Bronchial epithelial cell (primary cell): Measurements from ENCODE around the gene AMOTL1. TPM values are rescaled to one million over a fixed set of nuclear protein-coding genes. Genes with fewer than 3 reads are reported as not detected.
A peak's percentile ranks its signal among the peaks of the same experiment; 100 is the strongest.

ENCODE experiments used
- DNase-seq: peaks from one replicate; pipeline ENCODE4 v3.0.0-alpha.2; 2010; ENCODE audit warnings: low read depth
- FAIRE-seq: peaks from 2 replicates; lab custom pipeline; 2011; peaks lifted over from hg19 to GRCh38; lab: Jason Lieb, UNC
- H3K27me3 ChIP-seq: 2 replicates; pipeline ENCODE4 v1.5.1; 2011; ENCODE audit warnings: low read length; ENCODE audit not compliant: control insufficient read depth, insufficient read depth
- H3K36me3 ChIP-seq: 2 replicates; pipeline ENCODE4 v1.5.1; 2011; ENCODE audit warnings: low read length; ENCODE audit not compliant: control insufficient read depth, insufficient read depth
- H3K4me3 ChIP-seq: 2 replicates; pipeline ENCODE4 v1.5.1; 2011; ENCODE audit warnings: mild to moderate bottlenecking, low read depth, low read length, control low read depth
- total RNA-seq: library from RNA; depleted of rRNA; stranded (reverse); fragments of >200 nt; gene quantifications from 2 replicates; pipeline ENCODE4 v1.2.1, GENCODE V29; 2014
- TF ChIP-seq, protein P1 (sequence below): IDR thresholded peaks from 2 replicates; pipeline ENCODE4 v1.5.1; 2011; ENCODE audit warnings: mild to moderate bottlenecking, moderate library complexity, low read length, control low read depth, inconsistent platforms; ENCODE audit not compliant: insufficient read depth, severe bottlenecking

The AMOTL1 gene
- total RNA-seq, 1 donor from 2014 or later = 64.8 TPM

GRCh38 chr11:94758666-94759065 is 9.5 kb upstream of the AMOTL1 start:
- Histone ChIP-seq H3K27me3 (no peaks in the 10 kb centered on the region), H3K4me3 (no peak overlapping the region), H3K36me3 (peaks cover 6% of the 10 kb centered on the region)
- FAIRE-seq = no peak
- TF ChIP-seq, protein P1, sequence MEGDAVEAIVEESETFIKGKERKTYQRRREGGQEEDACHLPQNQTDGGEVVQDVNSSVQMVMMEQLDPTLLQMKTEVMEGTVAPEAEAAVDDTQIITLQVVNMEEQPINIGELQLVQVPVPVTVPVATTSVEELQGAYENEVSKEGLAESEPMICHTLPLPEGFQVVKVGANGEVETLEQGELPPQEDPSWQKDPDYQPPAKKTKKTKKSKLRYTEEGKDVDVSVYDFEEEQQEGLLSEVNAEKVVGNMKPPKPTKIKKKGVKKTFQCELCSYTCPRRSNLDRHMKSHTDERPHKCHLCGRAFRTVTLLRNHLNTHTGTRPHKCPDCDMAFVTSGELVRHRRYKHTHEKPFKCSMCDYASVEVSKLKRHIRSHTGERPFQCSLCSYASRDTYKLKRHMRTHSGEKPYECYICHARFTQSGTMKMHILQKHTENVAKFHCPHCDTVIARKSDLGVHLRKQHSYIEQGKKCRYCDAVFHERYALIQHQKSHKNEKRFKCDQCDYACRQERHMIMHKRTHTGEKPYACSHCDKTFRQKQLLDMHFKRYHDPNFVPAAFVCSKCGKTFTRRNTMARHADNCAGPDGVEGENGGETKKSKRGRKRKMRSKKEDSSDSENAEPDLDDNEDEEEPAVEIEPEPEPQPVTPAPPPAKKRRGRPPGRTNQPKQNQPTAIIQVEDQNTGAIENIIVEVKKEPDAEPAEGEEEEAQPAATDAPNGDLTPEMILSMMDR = no peak
- DNase-seq = no peak

DNA sequence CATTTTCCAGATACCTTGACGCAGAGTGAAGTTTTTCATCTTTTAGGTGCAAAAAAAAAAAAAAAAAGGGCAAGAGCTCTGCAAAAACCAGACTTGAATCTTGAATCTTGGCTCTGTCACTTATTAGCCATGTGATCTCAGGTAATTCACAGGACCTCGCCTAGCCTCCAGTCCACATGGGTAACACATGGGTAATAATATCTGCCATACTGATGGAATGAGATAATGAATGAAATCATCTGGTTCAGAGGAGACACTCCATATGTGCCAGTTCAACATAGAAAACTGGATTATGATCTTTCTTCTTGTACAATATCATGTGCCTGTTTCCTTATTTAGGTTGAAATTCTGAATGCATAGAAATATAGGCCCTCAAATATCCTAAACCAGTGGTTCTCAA is 8.6 kb upstream of the AMOTL1 start:
- TF ChIP-seq, protein P1 = no peak
- FAIRE-seq = no peak
- Histone ChIP-seq H3K4me3 (no peak overlapping the region), H3K36me3 (peaks cover 7% of the 10 kb centered on the region), H3K27me3 (no peaks in the 10 kb centered on the region)
- DNase-seq = no peak

DNA sequence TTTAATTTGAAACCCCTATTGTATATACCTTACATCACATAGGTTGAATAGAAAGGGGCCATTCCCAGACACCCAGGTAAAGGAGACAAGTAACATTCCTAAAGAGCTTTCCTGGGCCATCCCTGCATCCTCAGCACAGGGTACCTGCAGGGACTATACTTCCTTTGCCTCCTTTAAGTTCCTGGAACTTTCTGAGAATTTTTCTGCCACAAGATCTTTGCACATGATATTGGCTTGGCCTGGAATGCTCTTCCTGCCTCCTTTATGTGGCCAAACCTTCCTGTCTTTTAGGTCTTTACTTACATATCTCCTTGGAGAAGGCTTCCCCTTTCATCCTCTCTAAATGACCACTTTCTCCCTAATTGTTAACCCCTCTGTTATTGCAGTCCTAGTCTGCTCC is 7.9 kb upstream of the AMOTL1 start:
- H3K36me3 ChIP-seq = peaks cover 7% of the 10 kb centered on the region
- no peak for DNase-seq
- no peak for FAIRE-seq
- TF ChIP-seq, protein P1 = no peak
- no peaks in the 10 kb centered on the region for H3K27me3 ChIP-seq
- no peak overlapping the region for H3K4me3 ChIP-seq

DNA sequence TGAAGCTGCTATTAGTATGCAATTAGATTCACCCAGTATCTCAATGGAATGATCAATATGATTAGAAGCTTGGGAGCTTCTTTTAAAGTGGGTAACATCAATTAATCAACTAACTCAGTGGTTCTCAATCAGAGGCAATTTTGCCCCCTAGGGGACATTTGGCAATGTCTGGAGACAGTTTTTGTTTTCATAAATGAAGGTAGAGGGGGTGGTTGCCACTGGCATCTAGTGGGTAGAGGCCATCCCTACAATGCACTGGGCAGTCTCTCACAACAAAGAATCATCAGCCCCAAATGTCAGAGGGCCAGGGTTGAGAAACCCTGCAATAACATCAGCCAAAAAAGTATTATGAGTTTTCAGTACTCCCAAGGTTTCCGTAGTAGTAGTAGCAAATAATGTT is 5.9 kb upstream of the AMOTL1 start:
- FAIRE-seq = no peak
- DNase-seq = no peak
- TF ChIP-seq, protein P1 = peak; percentile 38

GRCh38 chr11:94762995-94763394 is 5.2 kb upstream of the AMOTL1 start:
- DNase-seq (no peak), FAIRE-seq (no peak)
- Histone ChIP-seq H3K36me3 (peaks cover 2% of the 10 kb centered on the region), H3K4me3 (no peak overlapping the region), H3K27me3 (no peaks in the 10 kb centered on the region)
- TF ChIP-seq, protein P1 = no peak

More for the DNA sequence above, 5.9 kb upstream of the AMOTL1 start:
- Histone ChIP-seq H3K36me3 (peaks cover 2% of the 10 kb centered on the region), H3K4me3 (no peak overlapping the region), H3K27me3 (no peaks in the 10 kb centered on the region)

DNA sequence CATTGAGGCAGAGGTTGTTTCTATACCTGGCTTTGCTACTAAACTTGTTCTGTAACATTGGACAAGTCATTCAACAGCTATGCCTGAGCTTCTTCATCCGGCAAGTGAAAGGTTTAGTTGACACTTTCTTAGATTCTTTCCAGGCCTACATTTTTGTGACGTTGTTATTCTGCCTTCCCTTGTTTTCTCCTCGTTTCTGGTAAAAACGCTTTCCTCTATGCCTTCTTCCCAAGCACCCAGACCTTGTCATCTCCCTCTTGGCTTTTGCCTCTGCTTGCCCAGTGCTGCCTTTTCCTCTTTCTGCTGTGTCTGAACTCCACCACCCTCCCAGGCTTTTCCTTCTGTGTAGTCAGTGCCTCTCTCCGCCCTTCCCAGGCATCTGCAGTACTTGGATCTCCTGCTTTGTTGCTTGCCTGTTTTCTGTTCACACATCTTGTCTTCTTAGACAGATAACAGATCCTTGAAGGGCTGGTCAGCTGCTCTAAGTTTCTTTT is 1.4 kb upstream of the AMOTL1 start:
- DNase-seq (peak; percentile 87), FAIRE-seq (no peak)
- no peak overlapping the region for H3K4me3 ChIP-seq
- no peaks in the 10 kb centered on the region for H3K27me3 ChIP-seq
- TF ChIP-seq, protein P1 = no peak
- peaks cover 2% of the 10 kb centered on the region for H3K36me3 ChIP-seq
